ENCODE data around the gene USP54.
A peak's percentile ranks its signal among the peaks of the same experiment; 100 is the strongest.

USP54 gene

GRCh38 chr10:73537288-73537687 lies 53.9 kb downstream of the USP54 start:
- DNase-seq (ENCODE audit: low read depth in 3 of 3) = no peak

GRCh38 chr10:73534857-73535256 lies 56.3 kb downstream of the USP54 start:
- DNase-seq (ENCODE audit: low read depth in 3 of 3) = no peak

GRCh38 chr10:73529089-73529832 lies 61.9 kb downstream of the USP54 start:
- DNase-seq (ENCODE audit: low read depth in 3 of 3) = peak; percentile 3 to 33 (median 10)

GRCh38 chr10:73522263-73522662 lies 68.9 kb downstream of the USP54 start:
- DNase-seq (ENCODE audit: low read depth in 3 of 3) = no peak

GRCh38 chr10:73519336-73519735 lies 71.8 kb downstream of the USP54 start:
- DNase-seq (ENCODE audit: low read depth in 3 of 3) = no peak

GRCh38 chr10:73517166-73517888 lies 73.8 kb downstream of the USP54 start:
- DNase-seq (ENCODE audit: low read depth in 3 of 3) = no peak

GRCh38 chr10:73512207-73512743 lies 78.9 kb downstream of the USP54 start:
- no peak for DNase-seq (ENCODE audit: low read depth in 3 of 3)

GRCh38 chr10:73509695-73510094 lies 81.4 kb downstream of the USP54 start:
- DNase-seq (ENCODE audit: low read depth in 3 of 3) = no peak

GRCh38 chr10:73506491-73506890 lies 84.7 kb downstream of the USP54 start:
- no peak for DNase-seq (ENCODE audit: low read depth in 3 of 3)

GRCh38 chr10:73506074-73506473 lies 85.1 kb downstream of the USP54 start:
- no peak for DNase-seq (ENCODE audit: low read depth in 3 of 3)

GRCh38 chr10:73503037-73503436 lies 88.1 kb downstream of the USP54 start:
- no peak for DNase-seq (ENCODE audit: low read depth in 3 of 3)

- no peak for DNase-seq (ENCODE audit: low read depth in 3 of 3)
These were observed 89.5 kb downstream of the USP54 start for GRCh38 chr10:73501651-73502050.

- no peak for DNase-seq (ENCODE audit: low read depth in 3 of 3)
These were observed 93.5 kb downstream of the USP54 start for GRCh38 chr10:73497623-73498022.

- peak; percentile 79 to 90 (median 89) for DNase-seq (ENCODE audit: low read depth in 3 of 3)
These were observed 95.1 kb downstream of the USP54 start, which contains the start of gene PPP3CB for GRCh38 chr10:73495884-73496674. Gene PPP3CB, minus strand, starts transcription at chr10:73496024. Its CDS starts 135 bp downstream, at chr10:73495889.

GRCh38 chr10:73495226-73495883 lies 95.8 kb downstream of the USP54 start:
- DNase-seq (ENCODE audit: low read depth in 3 of 3) = peak; percentile 76 to 83 (median 79)

- DNase-seq (ENCODE audit: low read depth in 3 of 3) = no peak
These were observed 96.3 kb downstream of the USP54 start for GRCh38 chr10:73494877-73495225.

GRCh38 chr10:73494213-73494612 lies 96.9 kb downstream of the USP54 start:
- DNase-seq (ENCODE audit: low read depth in 3 of 3) = no peak

GRCh38 chr10:73493781-73494180 lies 97.4 kb downstream of the USP54 start:
- no peak for DNase-seq (ENCODE audit: low read depth in 3 of 3)

GRCh38 chr10:73486601-73487000 lies 104.5 kb downstream of the USP54 start:
- no peak for DNase-seq (ENCODE audit: low read depth in 3 of 3)

- DNase-seq (ENCODE audit: low read depth in 3 of 3) = no peak
These were observed 105.8 kb downstream of the USP54 start for GRCh38 chr10:73485320-73485719.

GRCh38 chr10:73480158-73480557 lies 111.0 kb downstream of the USP54 start:
- DNase-seq (ENCODE audit: low read depth in 3 of 3) = no peak

GRCh38 chr10:73478636-73479035 lies 112.5 kb downstream of the USP54 start:
- DNase-seq (ENCODE audit: low read depth in 3 of 3) = no peak

Data from stimulated activated CD4-positive, alpha-beta T cell treated with anti-CD3 and anti-CD28 coated beads, TNF-alpha, amount 100 ng/mL, for 48 hours (primary cell).